T47D (cell line): ENCODE results near the gene CKMT2.

Source experiments
- DNase-seq, 2 experiments: peaks; one replicate each; pipeline versions ENCODE4 v3.0.0 to v3.0.0-alpha.2; 2011 to 2012; ENCODE audit warnings: low read depth in 1 of 2, low spot score in 1 of 2
- JUND ChIP-seq: IDR thresholded peaks from 2 replicates; pipeline ENCODE4 v1.6.1; 2012; ENCODE audit warnings: low read depth
- in situ Hi-C: cut with HindIII; loops from 2 replicates; pipeline ENCODE4 v1.10.0; 2016; ENCODE audit warnings: low sequenced_read_pairs, low pct_unique_long_range_greater_than_20kb

CKMT2 gene

GRCh38 chr5:81204205-81204604 lies 28.9 kb upstream of the CKMT2 start:
- DNase-seq: no peak
- no peak for TF ChIP-seq JUND
- in situ Hi-C loops: no loop called here

- no peak for TF ChIP-seq JUND
- in situ Hi-C loops: no loop called here
- DNase-seq: no peak
Measured at GRCh38 chr5:81205058-81205457, 28.1 kb upstream of the CKMT2 start.

GRCh38 chr5:81207009-81207408 lies 26.1 kb upstream of the CKMT2 start:
- in situ Hi-C loops: no loop called here
- no peak for TF ChIP-seq JUND
- DNase-seq: peak in 1 of 2 experiments; percentile 43

- in situ Hi-C loops: no loop called here
- TF ChIP-seq JUND: no peak
Measured at GRCh38 chr5:81208904-81209303, 24.2 kb upstream of the CKMT2 start.

GRCh38 chr5:81209386-81209785 lies 23.7 kb upstream of the CKMT2 start:
- in situ Hi-C loops: no loop called here
- DNase-seq: no peak

More at GRCh38 chr5:81208904-81209303, 24.2 kb upstream of the CKMT2 start:
- DNase-seq: no peak

GRCh38 chr5:81209869-81210493 lies 23.1 kb upstream of the CKMT2 start:
- in situ Hi-C loops: no loop called here
- no peak for DNase-seq
- TF ChIP-seq JUND: no peak

More at GRCh38 chr5:81209386-81209785, 23.7 kb upstream of the CKMT2 start:
- no peak for TF ChIP-seq JUND

GRCh38 chr5:81212211-81212751 lies 20.8 kb upstream of the CKMT2 start:
- DNase-seq: no peak
- TF ChIP-seq JUND: no peak
- in situ Hi-C loops: no loop called here

GRCh38 chr5:81213070-81213469 lies 20.1 kb upstream of the CKMT2 start:
- in situ Hi-C loops: no loop called here
- DNase-seq: no peak
- no peak for TF ChIP-seq JUND

- in situ Hi-C loops: no loop called here
- no peak for TF ChIP-seq JUND
- no peak for DNase-seq
Measured at GRCh38 chr5:81214848-81215247, 18.3 kb upstream of the CKMT2 start.

- no peak for TF ChIP-seq JUND
- DNase-seq: no peak
- in situ Hi-C loops: no loop called here
Measured at GRCh38 chr5:81216152-81216551, 17.0 kb upstream of the CKMT2 start.

GRCh38 chr5:81219389-81219788 lies 13.7 kb upstream of the CKMT2 start:
- no peak for TF ChIP-seq JUND
- no peak for DNase-seq
- in situ Hi-C loops: no loop called here

- no peak for DNase-seq
- no peak for TF ChIP-seq JUND
- in situ Hi-C loops: no loop called here
Measured at GRCh38 chr5:81222285-81222684, 10.8 kb upstream of the CKMT2 start.

GRCh38 chr5:81225463-81225862 lies 7.7 kb upstream of the CKMT2 start:
- DNase-seq: no peak
- in situ Hi-C loops: no loop called here
- no peak for TF ChIP-seq JUND

GRCh38 chr5:81226286-81226685 lies 6.8 kb upstream of the CKMT2 start:
- DNase-seq: no peak
- no peak for TF ChIP-seq JUND
- in situ Hi-C loops: no loop called here
